Fibroblast of skin of abdomen (primary cell): ENCODE data around the gene ATP5PD.
"Not testable (repeated sequence)": the region's sequence is repeated elsewhere in the genome, so short reads cannot be mapped to it uniquely, and the experiment has no call there.

Source experiments
- DNase-seq: peaks from one replicate; pipeline ENCODE4 v3.0.0-alpha.2; 2013

Gene ATP5PD

GRCh38 chr17:75020331-75021110 lies 26.2 kb downstream of the ATP5PD start:
- DNase-seq, result no peak

- DNase-seq, result no peak
These were observed 27.1 kb downstream of the ATP5PD start for GRCh38 chr17:75019710-75020109.

- no peak for DNase-seq
These were observed 27.6 kb downstream of the ATP5PD start for GRCh38 chr17:75019146-75019545.

GRCh38 chr17:75013092-75013559 lies 33.6 kb downstream of the ATP5PD start:
- no peak for DNase-seq

- DNase-seq, result peak; percentile 88
These were observed 34.2 kb downstream of the ATP5PD start, which contains the start of gene MRPL58 for GRCh38 chr17:75012346-75013091. Gene MRPL58 (plus strand): TSS chr17:75012670. CDS start chr17:75012687, 17 bp downstream.

- no peak for DNase-seq
These were observed 34.7 kb downstream of the ATP5PD start for GRCh38 chr17:75012096-75012345.

GRCh38 chr17:75011401-75012095 lies 35.2 kb downstream of the ATP5PD start:
- DNase-seq, result peak; percentile 62

GRCh38 chr17:75010683-75011400 lies 35.9 kb downstream of the ATP5PD start:
- DNase-seq, result peak; percentile 4

GRCh38 chr17:75009139-75009724 lies 37.5 kb downstream of the ATP5PD start:
- no peak for DNase-seq

- no peak for DNase-seq
These were observed 38.4 kb downstream of the ATP5PD start for GRCh38 chr17:75008373-75008772.

- no peak for DNase-seq
These were observed 40.1 kb downstream of the ATP5PD start for GRCh38 chr17:75006653-75007052.

GRCh38 chr17:75006084-75006483 lies 40.7 kb downstream of the ATP5PD start:
- not testable (repeated sequence) for DNase-seq

GRCh38 chr17:75005291-75005690 lies 41.5 kb downstream of the ATP5PD start:
- no peak for DNase-seq

- DNase-seq, result no peak
These were observed 42.4 kb downstream of the ATP5PD start for GRCh38 chr17:75004371-75004770.

GRCh38 chr17:75003957-75004355 lies 42.8 kb downstream of the ATP5PD start:
- no peak for DNase-seq

GRCh38 chr17:75003070-75003956 lies 43.5 kb downstream of the ATP5PD start:
- DNase-seq, result no peak

- no peak for DNase-seq
These were observed 44.6 kb downstream of the ATP5PD start for GRCh38 chr17:75001915-75002843.

GRCh38 chr17:74999523-74999922 lies 47.2 kb downstream of the ATP5PD start:
- no peak for DNase-seq

GRCh38 chr17:74998783-74999182 lies 48.0 kb downstream of the ATP5PD start:
- DNase-seq, result no peak

GRCh38 chr17:74995847-74996246 lies 50.9 kb downstream of the ATP5PD start:
- DNase-seq, result no peak
